Epithelial cell of proximal tubule (primary cell): ENCODE measurements around the gene COL26A1. TPM values are rescaled to one million over a fixed set of nuclear protein-coding genes. Genes with fewer than 3 reads are reported as not detected.
"Not testable (repeated sequence)": the region's sequence is repeated elsewhere in the genome, so short reads cannot be mapped to it uniquely, and the experiment has no call there.

Source experiments
- DNase-seq: peaks from one replicate; pipeline ENCODE4 v3.0.0-alpha.2; 2011; ENCODE audit warnings: low read depth
- H3K4me3 ChIP-seq: 2 replicates; pipeline ENCODE4 v1.5.1; 2011; ENCODE audit warnings: low read depth, mild to moderate bottlenecking, low read length
- CTCF ChIP-seq: conservative IDR thresholded peaks from 2 replicates; pipeline ENCODE4 v1.5.1; 2012; ENCODE audit warnings: low read depth, mild to moderate bottlenecking, low read length
- total RNA-seq: library from RNA; depleted of rRNA; stranded (reverse); fragments of >200 nt; gene quantifications from 2 replicates; pipeline ENCODE4 v1.2.3, GENCODE V29; 2015

Gene COL26A1
- total RNA-seq, 1 donor from 2014 or later: not detected

- TF ChIP-seq CTCF: no peak
- no peak for DNase-seq
These were observed 123.9 kb downstream of the COL26A1 start for GRCh38 chr7:101486433-101487104.

DNA sequence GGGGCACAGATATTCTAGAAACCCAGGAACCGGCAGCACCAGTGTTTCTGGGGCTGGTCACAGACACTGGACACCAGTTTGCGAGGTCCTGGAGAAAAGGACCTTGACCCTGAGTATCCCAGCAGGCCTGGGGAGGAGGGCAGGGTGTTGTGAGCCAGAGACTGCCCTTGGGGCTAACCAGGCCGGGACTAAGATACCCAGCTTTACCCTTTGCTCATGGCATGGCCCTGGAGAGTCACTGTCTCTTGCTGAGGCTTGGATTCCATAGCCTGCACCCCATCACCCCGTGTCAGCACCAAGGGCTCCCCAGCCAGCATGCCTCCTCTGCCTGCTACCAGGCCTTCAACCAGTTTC, 124.4 kb downstream of the COL26A1 start:
- no peak overlapping the region for H3K4me3 ChIP-seq
- no peak for TF ChIP-seq CTCF
- DNase-seq: no peak

More at GRCh38 chr7:101486433-101487104, 123.9 kb downstream of the COL26A1 start:
- no peak overlapping the region for H3K4me3 ChIP-seq

- DNase-seq: no peak
- TF ChIP-seq CTCF: no peak
- no peak overlapping the region for H3K4me3 ChIP-seq
These were observed 125.1 kb downstream of the COL26A1 start for GRCh38 chr7:101487753-101488152.

- no peak for TF ChIP-seq CTCF
- DNase-seq: peak; percentile 20
- no peak overlapping the region for H3K4me3 ChIP-seq
These were observed 126.3 kb downstream of the COL26A1 start for GRCh38 chr7:101488826-101489572.

DNA sequence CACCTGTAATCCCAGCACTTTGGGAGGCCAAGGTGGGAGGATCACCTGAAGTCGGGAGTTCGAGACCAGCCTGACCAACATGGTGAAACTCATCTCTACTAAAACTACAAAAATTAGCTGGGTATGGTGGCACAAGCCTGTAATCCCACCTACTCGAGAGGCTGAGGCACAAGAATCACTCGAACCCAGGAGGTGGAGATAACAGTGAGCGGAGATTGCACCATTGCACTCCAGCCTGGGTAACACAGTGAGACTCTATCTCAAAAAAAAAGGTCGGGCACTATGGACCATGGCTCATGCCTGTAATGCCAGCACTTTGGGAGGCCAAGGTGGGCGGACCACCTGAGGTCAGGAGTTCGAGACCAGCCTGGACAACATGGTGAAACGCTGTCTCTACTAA, 127.8 kb downstream of the COL26A1 start:
- not testable (repeated sequence) for DNase-seq, H3K4me3 ChIP-seq

DNA sequence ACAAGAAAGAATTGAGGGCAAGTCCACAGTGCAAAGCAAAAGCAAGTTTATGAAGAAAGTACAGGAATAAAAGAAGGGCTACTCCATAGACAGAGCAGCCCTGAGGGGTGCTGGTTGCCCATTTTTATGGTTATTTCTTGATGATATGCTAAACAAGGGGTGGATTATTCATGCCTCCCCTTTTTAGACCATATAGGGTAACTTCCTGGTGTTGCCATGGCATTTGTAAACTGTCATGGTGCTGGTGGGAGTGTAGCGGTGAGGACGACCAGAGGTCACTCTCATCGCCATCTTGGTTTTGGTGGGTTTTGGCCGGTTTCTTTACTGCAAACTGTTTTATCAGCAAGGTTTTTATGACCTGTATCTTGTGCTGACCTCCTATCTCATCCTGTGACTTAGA, 128.8 kb downstream of the COL26A1 start:
- not testable (repeated sequence) for H3K4me3 ChIP-seq, DNase-seq

GRCh38 chr7:101494602-101495329, 132.1 kb downstream of the COL26A1 start:
- no peak overlapping the region for H3K4me3 ChIP-seq
- TF ChIP-seq CTCF: no peak
- DNase-seq: no peak

DNA sequence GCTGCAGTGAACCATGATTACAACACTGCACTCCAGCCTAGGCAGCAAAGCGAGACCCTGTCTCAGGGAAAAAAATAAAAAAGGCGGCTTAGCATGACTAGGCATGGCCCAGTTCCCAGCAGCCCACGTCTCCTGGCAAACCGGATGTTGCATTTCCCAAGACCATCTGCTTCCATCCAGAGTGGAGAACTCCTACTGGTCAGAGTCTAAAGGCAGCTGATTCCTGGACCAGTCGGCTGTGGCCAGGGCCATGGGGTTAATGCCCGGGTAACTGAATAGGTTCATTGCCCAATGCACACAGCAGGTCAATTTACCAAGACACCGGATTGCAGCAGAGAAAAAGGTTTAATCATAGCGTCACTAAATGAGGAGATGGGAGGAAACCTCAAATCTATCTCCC, 133.3 kb downstream of the COL26A1 start:
- no peak overlapping the region for H3K4me3 ChIP-seq
- no peak for DNase-seq
- TF ChIP-seq CTCF: no peak
